Mesodermal cell (in vitro differentiated cells): ENCODE measurements around the gene CELF2.

ENCODE experiments used
- H3K27ac ChIP-seq: 2 replicates; pipeline ENCODE4 v1.7.0; 2013; ENCODE audit warnings: mild to moderate bottlenecking, low read depth, low read length, moderate library complexity; ENCODE audit not compliant: severe bottlenecking
- H3K36me3 ChIP-seq: 2 replicates; pipeline ENCODE4 v1.7.1; 2013; ENCODE audit warnings: mild to moderate bottlenecking, low read length, moderate library complexity; ENCODE audit not compliant: control insufficient read depth, insufficient read depth
- H3K4me1 ChIP-seq: one replicate; pipeline ENCODE4 v1.7.1; 2013; ENCODE audit warnings: mild to moderate bottlenecking, low read length; ENCODE audit not compliant: insufficient read depth, control insufficient read depth, poor library complexity, severe bottlenecking
- H3K4me3 ChIP-seq: 2 replicates; pipeline ENCODE4 v1.7.0; 2013; ENCODE audit warnings: low read length, control low read depth, mild to moderate bottlenecking; ENCODE audit not compliant: insufficient read depth, poor library complexity, severe bottlenecking; ENCODE audit errors: extremely low read depth
- H3K9me3 ChIP-seq: 2 replicates; pipeline ENCODE4 v1.7.1; 2013; ENCODE audit warnings: mild to moderate bottlenecking, low read length, moderate library complexity; ENCODE audit not compliant: control insufficient read depth
- WGBS, 2 experiments: methylation state at CpG; one replicate each; pipeline ENCODE4 v1.1.5; 2013; ENCODE audit warnings: missing lambda C conversion rate in 2 of 2; ENCODE audit not compliant: insufficient coverage in 2 of 2; 5-methylcytosine and 5-hydroxymethylcytosine counted together

Gene CELF2

GRCh38 chr10:11023009-11023953 lies 5.6 kb downstream of the CELF2 start:
- no peak overlapping the region for H3K4me3 ChIP-seq
- peaks cover 6% of the 10 kb centered on the region for H3K4me1 ChIP-seq
- no peaks in the 10 kb centered on the region for H3K9me3 ChIP-seq
- no peaks in the 10 kb centered on the region for H3K36me3 ChIP-seq
- WGBS, 2 experiments = 86 to 100% methylated on average over 3 of the region's 10 CpGs
- H3K27ac ChIP-seq = no peak overlapping the region

GRCh38 chr10:11024596-11024995 lies 6.9 kb downstream of the CELF2 start:
- no peaks in the 10 kb centered on the region for H3K9me3 ChIP-seq
- 100% methylated on average over 1 of the region's 1 CpG; no CpG with 5 or more reads in 1 of the 2 experiments for WGBS, 2 experiments
- H3K4me1 ChIP-seq = peaks cover 6% of the 10 kb centered on the region
- no peak overlapping the region for H3K27ac ChIP-seq
- no peaks in the 10 kb centered on the region for H3K36me3 ChIP-seq
- no peak overlapping the region for H3K4me3 ChIP-seq

- no peak overlapping the region for H3K4me3 ChIP-seq
- no peaks in the 10 kb centered on the region for H3K9me3 ChIP-seq
- H3K4me1 ChIP-seq = peaks cover 6% of the 10 kb centered on the region
- H3K27ac ChIP-seq = no peak overlapping the region
- no peaks in the 10 kb centered on the region for H3K36me3 ChIP-seq
- 94 to 97% methylated on average over 2 to 5 of the region's 7 CpGs for WGBS, 2 experiments
Measured at GRCh38 chr10:11025978-11026377, 8.3 kb downstream of the CELF2 start.

DNA sequence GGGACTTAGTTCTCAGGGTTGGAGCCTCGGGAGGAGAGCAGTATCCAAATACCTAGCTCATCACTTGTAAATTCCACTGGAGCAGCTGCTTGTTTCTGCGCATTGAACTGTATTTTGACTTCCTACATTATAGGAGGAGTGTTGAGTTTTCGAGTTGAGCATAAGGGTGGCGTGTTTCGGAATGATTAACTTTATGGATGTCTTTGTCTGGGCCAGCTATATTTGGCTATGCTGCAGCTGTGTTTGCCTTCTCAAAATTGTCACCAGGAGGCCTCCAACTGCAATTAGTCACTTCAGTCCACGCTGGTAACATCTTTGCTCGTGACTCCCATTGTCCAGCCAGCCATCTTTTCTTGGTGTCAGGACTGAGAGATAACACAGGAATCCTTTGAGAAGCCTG lies 9.1 kb downstream of the CELF2 start:
- Histone ChIP-seq H3K27ac (no peak overlapping the region), H3K9me3 (no peaks in the 10 kb centered on the region), H3K4me3 (no peak overlapping the region), H3K4me1 (peaks cover 6% of the 10 kb centered on the region), H3K36me3 (no peaks in the 10 kb centered on the region)
- WGBS, 2 experiments = 84 to 98% methylated on average over 4 to 6 of the region's 7 CpGs

- Histone ChIP-seq H3K4me3 (no peak overlapping the region), H3K27ac (no peak overlapping the region), H3K9me3 (no peaks in the 10 kb centered on the region), H3K36me3 (peaks cover 5% of the 10 kb centered on the region), H3K4me1 (peaks cover 20% of the 10 kb centered on the region)
- WGBS, 2 experiments = 80 to 88% methylated on average over 4 to 5 of the region's 7 CpGs
Measured at GRCh38 chr10:11034762-11035161, 17.1 kb downstream of the CELF2 start.

DNA sequence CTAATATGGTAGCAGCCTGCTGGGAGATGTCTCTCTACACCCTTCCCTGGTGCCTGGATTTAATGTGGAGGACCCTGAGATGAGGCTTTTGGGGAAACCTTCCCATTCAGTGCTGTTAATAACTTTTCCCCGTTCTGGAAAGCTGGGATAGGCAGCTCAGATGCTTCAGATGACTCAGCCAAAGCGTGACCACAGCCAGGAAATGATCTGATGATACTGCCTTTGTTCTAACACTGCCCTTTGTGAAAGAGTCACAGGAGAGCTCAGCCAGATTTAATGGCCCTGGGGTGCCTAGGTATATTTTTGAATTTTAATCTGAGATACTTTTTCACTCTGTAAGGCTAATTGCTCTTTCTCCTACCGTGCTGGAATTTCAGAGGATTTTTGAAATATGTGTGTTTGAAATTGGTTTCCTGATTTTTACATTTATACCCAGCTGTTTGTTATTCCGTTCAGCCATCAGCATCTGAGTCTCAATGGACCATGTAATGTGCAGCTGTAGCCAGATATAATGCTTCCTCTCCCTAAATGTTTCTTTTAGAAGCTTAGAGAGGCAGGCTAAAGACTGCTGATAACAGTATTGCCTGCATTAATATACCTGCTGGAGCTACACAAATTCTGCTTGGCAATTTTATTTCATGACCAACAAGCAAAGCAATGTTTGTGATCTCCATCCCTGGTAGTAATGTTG lies 17.8 kb downstream of the CELF2 start:
- H3K9me3 ChIP-seq = no peaks in the 10 kb centered on the region
- H3K4me1 ChIP-seq = peaks cover 20% of the 10 kb centered on the region
- peak overlapping the region; percentile 83 for H3K27ac ChIP-seq
- 9 to 50% methylated on average over 2 to 3 of the region's 4 CpGs for WGBS, 2 experiments
- H3K36me3 ChIP-seq = peaks cover 5% of the 10 kb centered on the region
- no peak overlapping the region for H3K4me3 ChIP-seq

GRCh38 chr10:11036424-11037011 lies 18.8 kb downstream of the CELF2 start:
- Histone ChIP-seq H3K36me3 (peaks cover 5% of the 10 kb centered on the region), H3K4me1 (peaks cover 20% of the 10 kb centered on the region), H3K4me3 (no peak overlapping the region), H3K27ac (no peak overlapping the region), H3K9me3 (no peaks in the 10 kb centered on the region)
- WGBS, 2 experiments = 91 to 100% methylated on average over 1 to 5 of the region's 5 CpGs

GRCh38 chr10:11037991-11038390 lies 20.3 kb downstream of the CELF2 start:
- H3K4me1 ChIP-seq = peaks cover 20% of the 10 kb centered on the region
- H3K36me3 ChIP-seq = peaks cover 5% of the 10 kb centered on the region
- WGBS, 2 experiments = 78 to 86% methylated on average over 3 to 4 of the region's 4 CpGs
- H3K4me3 ChIP-seq = no peak overlapping the region
- no peak overlapping the region for H3K27ac ChIP-seq
- H3K9me3 ChIP-seq = no peaks in the 10 kb centered on the region

- Histone ChIP-seq H3K36me3 (peaks cover 5% of the 10 kb centered on the region), H3K4me1 (peaks cover 8% of the 10 kb centered on the region), H3K27ac (no peak overlapping the region), H3K9me3 (no peaks in the 10 kb centered on the region), H3K4me3 (no peak overlapping the region)
- WGBS, 2 experiments = 78 to 100% methylated on average over 2 to 3 of the region's 4 CpGs
Measured at GRCh38 chr10:11042357-11042756, 24.7 kb downstream of the CELF2 start.

- Histone ChIP-seq H3K27ac (no peak overlapping the region), H3K36me3 (peaks cover 5% of the 10 kb centered on the region), H3K4me3 (no peak overlapping the region), H3K4me1 (peaks cover 8% of the 10 kb centered on the region), H3K9me3 (no peaks in the 10 kb centered on the region)
- 100% methylated on average over 1 to 2 of the region's 4 CpGs for WGBS, 2 experiments
Measured at GRCh38 chr10:11043039-11043438, 25.4 kb downstream of the CELF2 start.
